GM23248 (cell line): ENCODE data around the gene SLC5A10. TPM values are rescaled to one million over a fixed set of nuclear protein-coding genes. Genes with fewer than 3 reads are reported as not detected.

Experiments used
- DNase-seq: peaks from one replicate; pipeline ENCODE4 v3.0.0-alpha.2; 2015
- H2AFZ ChIP-seq: fragments of 200-600 bp; sonication (generic); 2 replicates; pipeline ENCODE4 v1.6.1; 2016; ENCODE audit warnings: antibody characterized with exemption
- H3F3A ChIP-seq: fragments of 200-600 bp; sonication (generic); 2 replicates; pipeline ENCODE4 v1.6.1; 2016; ENCODE audit warnings: mild to moderate bottlenecking, antibody characterized with exemption, mixed run types; ENCODE audit not compliant: insufficient read depth
- H3K27ac ChIP-seq: fragments of 200-600 bp; sonication (generic); 2 replicates; pipeline ENCODE4 v1.5.1; 2016; ENCODE audit warnings: mild to moderate bottlenecking
- H3K27me3 ChIP-seq: fragments of 200-600 bp; sonication (generic); replicated peaks from 2 replicates; pipeline ENCODE4 v1.6.1; 2016; ENCODE audit warnings: mild to moderate bottlenecking; ENCODE audit not compliant: insufficient read depth
- H3K36me3 ChIP-seq: fragments of 200-600 bp; sonication (generic); 2 replicates; pipeline ENCODE4 v1.6.1; 2016; ENCODE audit warnings: low read depth, mild to moderate bottlenecking
- H3K4me1 ChIP-seq: fragments of 200-600 bp; sonication (generic); 2 replicates; pipeline ENCODE4 v1.6.1; 2016; ENCODE audit warnings: mild to moderate bottlenecking; ENCODE audit not compliant: insufficient read depth
- H3K4me2 ChIP-seq: fragments of 200-600 bp; sonication (generic); one replicate; pipeline ENCODE4 v1.6.1; 2016; ENCODE audit warnings: mild to moderate bottlenecking; ENCODE audit not compliant: unreplicated experiment
- H3K4me3 ChIP-seq: fragments of 200-600 bp; sonication (generic); 2 replicates; pipeline ENCODE4 v1.5.1; 2016; ENCODE audit warnings: mild to moderate bottlenecking
- H3K79me2 ChIP-seq: fragments of 200-600 bp; sonication (generic); 2 replicates; pipeline ENCODE4 v1.6.1; 2016; ENCODE audit warnings: mild to moderate bottlenecking; ENCODE audit not compliant: insufficient read depth
- H3K9ac ChIP-seq: fragments of 200-600 bp; sonication (generic); 2 replicates; pipeline ENCODE4 v1.6.1; 2016; ENCODE audit warnings: mild to moderate bottlenecking
- H3K9me2 ChIP-seq: fragments of 200-600 bp; sonication (generic); 2 replicates; pipeline ENCODE4 v1.6.1; 2016; ENCODE audit warnings: mixed run types, mild to moderate bottlenecking, moderate library complexity; ENCODE audit not compliant: insufficient read depth
- H3K9me3 ChIP-seq: fragments of 200-600 bp; sonication (generic); one replicate; pipeline ENCODE4 v1.6.1; 2017; ENCODE audit warnings: low read depth
- H4K20me1 ChIP-seq: fragments of 200-600 bp; sonication (generic); 2 replicates; pipeline ENCODE4 v1.6.0; 2016; ENCODE audit not compliant: insufficient read depth
- EZH2 ChIP-seq: fragments of 200-600 bp; sonication (generic); IDR thresholded peaks from 2 replicates; pipeline ENCODE4 v1.6.1; 2018; ENCODE audit warnings: antibody characterized with exemption, mild to moderate bottlenecking; ENCODE audit not compliant: insufficient read depth, poor library complexity, severe bottlenecking
- EZH2phosphoT487 ChIP-seq: fragments of 200-600 bp; sonication (generic); IDR thresholded peaks from 2 replicates; pipeline ENCODE4 v1.6.1; 2018; ENCODE audit warnings: antibody characterized with exemption, moderate library complexity, mild to moderate bottlenecking, low read depth; ENCODE audit not compliant: insufficient read depth
- WGBS, 2 experiments: methylation state at CpG; one replicate each; pipeline ENCODE4 v1.1.6; 2015 to 2017; ENCODE audit warnings: low lambda C conversion rate in 2 of 2, low coverage in 1 of 2; ENCODE audit errors: missing lambda C conversion rate in 2 of 2; 5-methylcytosine and 5-hydroxymethylcytosine counted together
- in situ Hi-C: fragments of 300-500 bp; cut with MboI; formaldehyde crosslinking; loops from 2 replicates; pipeline ENCODE4 v1.15.0; 2020
- polyA plus RNA-seq: library from polyadenylated mRNA; unstranded; fragments of >200 nt; fragmentation: Nextera tagmentation; extraction: Ambion mirVana; gene quantifications from 2 replicates; pipeline ENCODE4 v1.2.1, GENCODE V29; 2016
- total RNA-seq: library from RNA; depleted of rRNA; stranded (reverse); fragments of >200 nt; shearing (Covaris generic); gene quantifications from 2 replicates; pipeline ENCODE4 v1.2.3, GENCODE V29; 2014

SLC5A10 gene
- total and polyA plus RNA-seq, 2 experiments from 2014 or later = 0.10 TPM; not detected in 1

- no peaks in the 10 kb centered on the region for H4K20me1 ChIP-seq
- H2AFZ ChIP-seq = no peak overlapping the region
- 0 out of 2 replicates have a peak, but pooled peaks cover 5% of the 10 kb centered on the region for H3F3A ChIP-seq
- TF ChIP-seq EZH2phosphoT487 (no peak), EZH2 (no peak)
- in situ Hi-C loops = no loop called here
- H3K4me1 ChIP-seq = peaks cover 10% of the 10 kb centered on the region
- H3K9me2 ChIP-seq = no peaks in the 10 kb centered on the region
- H3K9me3 ChIP-seq = no peaks in the 10 kb centered on the region
- H3K4me2 ChIP-seq = no peak overlapping the region
- no peak overlapping the region for H3K4me3 ChIP-seq
- H3K36me3 ChIP-seq = no peaks in the 10 kb centered on the region; the same call in 1 of the 2 replicates
- H3K9ac ChIP-seq = peak overlapping the region; percentile 25; the same call in 1 of the 2 replicates
- H3K79me2 ChIP-seq = no peaks in the 10 kb centered on the region
- peak overlapping the region; percentile 14; the same call in 1 of the 2 replicates for H3K27ac ChIP-seq
- peak; percentile 87 for DNase-seq
- 73 to 76% methylated on average over 23 of the region's 23 CpGs for WGBS, 2 experiments
- H3K27me3 ChIP-seq = no peaks in the 10 kb centered on the region
Measured at GRCh38 chr17:18968945-18969887, 17.3 kb downstream of the SLC5A10 start.

GRCh38 chr17:18970582-18971480 lies 18.9 kb downstream of the SLC5A10 start:
- Histone ChIP-seq H3K9ac (no peak overlapping the region), H2AFZ (no peak overlapping the region), H3K4me1 (peaks cover 10% of the 10 kb centered on the region), H3K79me2 (0 out of 2 replicates have a peak, but pooled peaks cover 5% of the 10 kb centered on the region), H3K9me3 (no peaks in the 10 kb centered on the region), H3K4me2 (no peak overlapping the region), H3K4me3 (no peak overlapping the region), H3K36me3 (no peaks in the 10 kb centered on the region; the same call in 1 of the 2 replicates), H3F3A (0 out of 2 replicates have a peak, but pooled peaks cover 5% of the 10 kb centered on the region), H3K9me2 (no peaks in the 10 kb centered on the region), H4K20me1 (no peaks in the 10 kb centered on the region), H3K27ac (no peak overlapping the region), H3K27me3 (no peaks in the 10 kb centered on the region)
- in situ Hi-C loops = no loop called here
- DNase-seq = peak; percentile 30
- no peak for TF ChIP-seq EZH2
- TF ChIP-seq EZH2phosphoT487 = no peak
- 89 to 91% methylated on average over 27 to 28 of the region's 28 CpGs for WGBS, 2 experiments

- Histone ChIP-seq H3K36me3 (no peaks in the 10 kb centered on the region; the same call in 1 of the 2 replicates), H3K4me2 (no peak overlapping the region), H3K9me3 (no peaks in the 10 kb centered on the region), H4K20me1 (no peaks in the 10 kb centered on the region), H3K9me2 (no peaks in the 10 kb centered on the region), H3K27me3 (no peaks in the 10 kb centered on the region), H3F3A (0 out of 2 replicates have a peak, but pooled peaks cover 5% of the 10 kb centered on the region), H3K4me3 (no peak overlapping the region), H3K4me1 (peaks cover 10% of the 10 kb centered on the region), H3K9ac (no peak overlapping the region), H3K79me2 (0 out of 2 replicates have a peak, but pooled peaks cover 11% of the 10 kb centered on the region), H3K27ac (no peak overlapping the region), H2AFZ (no peak overlapping the region)
- in situ Hi-C loops = no loop called here
- WGBS, 2 experiments = 97 to 99% methylated on average over 7 of the region's 7 CpGs
- TF ChIP-seq EZH2phosphoT487 = no peak
- no peak for TF ChIP-seq EZH2
- DNase-seq = no peak
Measured at GRCh38 chr17:18971801-18972200, 19.8 kb downstream of the SLC5A10 start.
